Measurements from ENCODE around the gene MSL3. TPM values are rescaled to one million over a fixed set of nuclear protein-coding genes. Genes with fewer than 3 reads are reported as not detected.
A peak's percentile ranks its signal among the peaks of the same experiment; 100 is the strongest.

MSL3 gene
- total RNA-seq, 2 experiments from 2014 or later, result 69.1 to 72.4 TPM

- no peaks in the 10 kb centered on the region for H3K27me3 Mint-ChIP-seq (ENCODE audit: low read depth)
- H3K4me3 Mint-ChIP-seq, result no peak overlapping the region
- H3K9me3 Mint-ChIP-seq, result no peaks in the 10 kb centered on the region
- CTCF ChIA-PET, result no interaction called here
- H3K36me3 Mint-ChIP-seq (ENCODE audit: low read depth), result no peaks in the 10 kb centered on the region
- no peak for DNase-seq
- peaks cover 6% of the 10 kb centered on the region for H3K4me1 Mint-ChIP-seq (ENCODE audit: low read depth)
- intact Hi-C loops (cut with micrococcal nuclease), result no loop called here
- no peak overlapping the region for H3K27ac Mint-ChIP-seq
Measured at GRCh38 chrX:11750694-11751093, 7.3 kb upstream of the MSL3 start.

- Mint-ChIP-seq H3K4me3 (no peak overlapping the region), H3K36me3 (ENCODE audit: low read depth) (no peaks in the 10 kb centered on the region), H3K9me3 (no peaks in the 10 kb centered on the region), H3K4me1 (ENCODE audit: low read depth) (peaks cover 6% of the 10 kb centered on the region), H3K27me3 (ENCODE audit: low read depth) (no peaks in the 10 kb centered on the region), H3K27ac (no peak overlapping the region)
- intact Hi-C loops (cut with micrococcal nuclease), result no loop called here
- CTCF ChIA-PET, result interaction anchor here (2.4 kb wide), 1 partner anchor 23 kb away, joined by 7 read pairs; no protein-coding TSS in a partner anchor
- no peak for DNase-seq
Measured at GRCh38 chrX:11751261-11751660, 6.8 kb upstream of the MSL3 start.

GRCh38 chrX:11753668-11754067 lies 4.4 kb upstream of the MSL3 start:
- Mint-ChIP-seq H3K27ac (no peak overlapping the region), H3K36me3 (ENCODE audit: low read depth) (no peaks in the 10 kb centered on the region), H3K4me3 (no peak overlapping the region), H3K9me3 (no peaks in the 10 kb centered on the region), H3K27me3 (ENCODE audit: low read depth) (no peaks in the 10 kb centered on the region), H3K4me1 (ENCODE audit: low read depth) (peaks cover 17% of the 10 kb centered on the region)
- CTCF ChIA-PET, result interaction anchor here (0.6 to 2.4 kb wide), 2 partner anchors 20 to 222 kb away, joined by 3 to 7 read pairs; no protein-coding TSS in a partner anchor
- intact Hi-C loops (cut with micrococcal nuclease), result no loop called here
- DNase-seq, result no peak

GRCh38 chrX:11754958-11755645 lies 2.9 kb upstream of the MSL3 start:
- DNase-seq, result no peak
- H3K4me3 Mint-ChIP-seq, result no peak overlapping the region
- peaks cover 6% of the 10 kb centered on the region for H3K36me3 Mint-ChIP-seq (ENCODE audit: low read depth)
- H3K4me1 Mint-ChIP-seq (ENCODE audit: low read depth), result peaks cover 17% of the 10 kb centered on the region
- no peak overlapping the region for H3K27ac Mint-ChIP-seq
- H3K27me3 Mint-ChIP-seq (ENCODE audit: low read depth), result no peaks in the 10 kb centered on the region
- CTCF ChIA-PET, result interaction anchor here (0.7 kb wide), 1 partner anchor 16 kb away, joined by 3 read pairs; no protein-coding TSS in a partner anchor
- no peaks in the 10 kb centered on the region for H3K9me3 Mint-ChIP-seq
- intact Hi-C loops (cut with micrococcal nuclease), result no loop called here

GRCh38 chrX:11755724-11756123 lies 2.3 kb upstream of the MSL3 start:
- H3K9me3 Mint-ChIP-seq, result no peaks in the 10 kb centered on the region
- H3K4me3 Mint-ChIP-seq, result no peak overlapping the region
- H3K36me3 Mint-ChIP-seq (ENCODE audit: low read depth), result peaks cover 8% of the 10 kb centered on the region
- H3K27ac Mint-ChIP-seq, result no peak overlapping the region
- peaks cover 14% of the 10 kb centered on the region for H3K4me1 Mint-ChIP-seq (ENCODE audit: low read depth)
- CTCF ChIA-PET, result interaction anchor here (0.7 kb wide), 1 partner anchor 17 kb away, joined by 3 read pairs; no protein-coding TSS in a partner anchor
- DNase-seq, result no peak
- H3K27me3 Mint-ChIP-seq (ENCODE audit: low read depth), result no peaks in the 10 kb centered on the region
- intact Hi-C loops (cut with micrococcal nuclease), result loop anchor here (1.0 kb wide), 1 partner anchor 222 kb away; no protein-coding TSS in a partner anchor

- Mint-ChIP-seq H3K4me1 (ENCODE audit: low read depth) (peaks cover 11% of the 10 kb centered on the region), H3K36me3 (ENCODE audit: low read depth) (peaks cover 15% of the 10 kb centered on the region), H3K9me3 (no peaks in the 10 kb centered on the region), H3K27ac (no peak overlapping the region), H3K27me3 (ENCODE audit: low read depth) (no peaks in the 10 kb centered on the region), H3K4me3 (peak overlapping the region; percentile 65)
- CTCF ChIA-PET, result interaction anchor here (1.8 kb wide), 1 partner anchor 11 kb away, joined by 10 read pairs; no protein-coding TSS in a partner anchor
- peak; percentile 17 for DNase-seq
- intact Hi-C loops (cut with micrococcal nuclease), result loop anchor here (1.0 kb wide), 1 partner anchor 223 kb away; no protein-coding TSS in a partner anchor
Measured at GRCh38 chrX:11756354-11757318, 1.4 kb upstream of the MSL3 start.

- intact Hi-C loops (cut with micrococcal nuclease), result no loop called here
- Mint-ChIP-seq H3K27ac (no peak overlapping the region), H3K4me1 (ENCODE audit: low read depth) (peaks cover 14% of the 10 kb centered on the region), H3K9me3 (no peaks in the 10 kb centered on the region), H3K4me3 (peak overlapping the region; percentile 65), H3K36me3 (ENCODE audit: low read depth) (peaks cover 22% of the 10 kb centered on the region), H3K27me3 (ENCODE audit: low read depth) (no peaks in the 10 kb centered on the region)
- DNase-seq, result no peak
- CTCF ChIA-PET, result interaction anchor here (0.9 to 1.8 kb wide), 2 partner anchors 11 to 17 kb away, joined by 5 to 10 read pairs; no protein-coding TSS in a partner anchor
Measured at GRCh38 chrX:11757397-11757718, 679 bp upstream of the MSL3 start.

- Mint-ChIP-seq H3K4me1 (ENCODE audit: low read depth) (peaks cover 20% of the 10 kb centered on the region), H3K27me3 (ENCODE audit: low read depth) (no peaks in the 10 kb centered on the region), H3K9me3 (no peaks in the 10 kb centered on the region), H3K36me3 (ENCODE audit: low read depth) (peaks cover 32% of the 10 kb centered on the region), H3K27ac (peak overlapping the region; percentile 100), H3K4me3 (peak overlapping the region; percentile 94)
- peak; percentile 89 for DNase-seq
- intact Hi-C loops (cut with micrococcal nuclease), result loop anchor here (1.0 kb wide), 3 partner anchors 12 to 647 kb away; partner anchors contain the start of gene HCCS
- CTCF ChIA-PET, result interaction anchor here (0.7 to 2.0 kb wide), 5 partner anchors 9 to 16 kb away, joined by 3 to 10 read pairs (median 4); no protein-coding TSS in a partner anchor
Measured at GRCh38 chrX:11758400-11759171, 549 bp downstream of the MSL3 start.

- CTCF ChIA-PET, result interaction anchor here (0.9 to 2.0 kb wide), 3 partner anchors 10 to 16 kb away, joined by 3 to 4 read pairs (median 3); no protein-coding TSS in a partner anchor
- intact Hi-C loops (cut with micrococcal nuclease), result loop anchor here (1.0 kb wide), 2 partner anchors 33 to 648 kb away; partner anchors contain the start of gene HCCS
- Mint-ChIP-seq H3K4me1 (ENCODE audit: low read depth) (peaks cover 23% of the 10 kb centered on the region), H3K36me3 (ENCODE audit: low read depth) (peaks cover 37% of the 10 kb centered on the region), H3K4me3 (peak overlapping the region; percentile 94), H3K9me3 (no peaks in the 10 kb centered on the region), H3K27ac (peak overlapping the region; percentile 100), H3K27me3 (ENCODE audit: low read depth) (no peaks in the 10 kb centered on the region)
- no peak for DNase-seq
Measured at GRCh38 chrX:11759172-11759460, 1.1 kb downstream of the MSL3 start.

GRCh38 chrX:11759461-11760311 lies 1.6 kb downstream of the MSL3 start:
- peak; percentile 79 for DNase-seq
- peaks cover 43% of the 10 kb centered on the region for H3K36me3 Mint-ChIP-seq (ENCODE audit: low read depth)
- H3K27ac Mint-ChIP-seq, result peak overlapping the region; percentile 100
- H3K4me1 Mint-ChIP-seq (ENCODE audit: low read depth), result peaks cover 28% of the 10 kb centered on the region
- H3K9me3 Mint-ChIP-seq, result no peaks in the 10 kb centered on the region
- H3K4me3 Mint-ChIP-seq, result peak overlapping the region; percentile 94
- H3K27me3 Mint-ChIP-seq (ENCODE audit: low read depth), result no peaks in the 10 kb centered on the region
- CTCF ChIA-PET, result interaction anchor here (0.9 to 2.0 kb wide), 4 partner anchors 10 to 15 kb away, joined by 3 to 4 read pairs (median 4); no protein-coding TSS in a partner anchor
- intact Hi-C loops (cut with micrococcal nuclease), result loop anchor here (1.0 to 10.0 kb wide), 7 partner anchors 33 to 1745 kb away; partner anchors contain the start of gene HCCS

- H3K4me1 Mint-ChIP-seq (ENCODE audit: low read depth), result peaks cover 35% of the 10 kb centered on the region
- H3K36me3 Mint-ChIP-seq (ENCODE audit: low read depth), result peaks cover 56% of the 10 kb centered on the region
- H3K27ac Mint-ChIP-seq, result peak overlapping the region; percentile 100
- peak overlapping the region; percentile 88 for H3K4me3 Mint-ChIP-seq
- H3K9me3 Mint-ChIP-seq, result no peaks in the 10 kb centered on the region
- H3K27me3 Mint-ChIP-seq (ENCODE audit: low read depth), result no peaks in the 10 kb centered on the region
- intact Hi-C loops (cut with micrococcal nuclease), result loop anchor here (1.0 to 10.0 kb wide), 5 partner anchors 1083 to 1746 kb away; no protein-coding TSS in a partner anchor
- CTCF ChIA-PET, result interaction anchor here (0.9 to 1.5 kb wide), 3 partner anchors 9 to 26 kb away, joined by 3 to 6 read pairs (median 4); no protein-coding TSS in a partner anchor
- DNase-seq, result peak; percentile 34
Measured at GRCh38 chrX:11760958-11761357, 2.9 kb downstream of the MSL3 start.

Measured in activated naive CD4-positive, alpha-beta T cell treated with anti-CD3 and anti-CD28 coated beads for 36 hours (primary cell).